Suppressor macrophage (primary cell): Measurements from ENCODE around the gene OBSCN.

Source experiments
- DNase-seq, 4 experiments: peaks; one replicate each; pipeline ENCODE4 v3.0.0-alpha.2; 2020 to 2022

Gene OBSCN

GRCh38 chr1:228342627-228343190 lies 134.9 kb downstream of the OBSCN start:
- DNase-seq = no peak

- DNase-seq = no peak
Observed at GRCh38 chr1:228343191-228343661, 135.4 kb downstream of the OBSCN start.

GRCh38 chr1:228344631-228345072 lies 136.8 kb downstream of the OBSCN start:
- DNase-seq = no peak

GRCh38 chr1:228345201-228345930 lies 137.5 kb downstream of the OBSCN start:
- no peak for DNase-seq

GRCh38 chr1:228346731-228347130 lies 138.9 kb downstream of the OBSCN start:
- DNase-seq = no peak

GRCh38 chr1:228347181-228347580 lies 139.3 kb downstream of the OBSCN start:
- DNase-seq = no peak

GRCh38 chr1:228348708-228349467 lies 141.0 kb downstream of the OBSCN start:
- no peak for DNase-seq

GRCh38 chr1:228349701-228350171 lies 141.9 kb downstream of the OBSCN start:
- no peak for DNase-seq

GRCh38 chr1:228350179-228350742 lies 142.4 kb downstream of the OBSCN start:
- DNase-seq = no peak

GRCh38 chr1:228350831-228351781 lies 143.3 kb downstream of the OBSCN start:
- DNase-seq = no peak

- no peak for DNase-seq
Observed at GRCh38 chr1:228351850-228352249, 144.0 kb downstream of the OBSCN start.

- no peak for DNase-seq
Observed at GRCh38 chr1:228352677-228353481, 145.0 kb downstream of the OBSCN start.

GRCh38 chr1:228353601-228354371 lies 145.9 kb downstream of the OBSCN start:
- no peak for DNase-seq

- no peak for DNase-seq
Observed at GRCh38 chr1:228354390-228355320, 146.8 kb downstream of the OBSCN start.

GRCh38 chr1:228356897-228357680 lies 149.2 kb downstream of the OBSCN start:
- DNase-seq = no peak

- no peak for DNase-seq
Observed at GRCh38 chr1:228358039-228358763, 150.4 kb downstream of the OBSCN start.
